ENCODE data around the gene SNX30. TPM values are rescaled to one million over a fixed set of nuclear protein-coding genes. Genes with fewer than 3 reads are reported as not detected.
A peak's percentile ranks its signal among the peaks of the same experiment; 100 is the strongest.

SNX30 gene
- total RNA-seq, 1 experiment from 2014 or later, result 12.7 TPM

GRCh38 chr9:112717661-112718331 is 32.8 kb upstream of the SNX30 start, which contains the start of gene INIP:
TSS of gene INIP (minus strand) at chr9:112718117. CDS start at chr9:112716485, 1,632 bp downstream.
- peak; percentile 96 for DNase-seq (ENCODE audit: low read depth, low spot score)
- RAD21 ChIA-PET (ENCODE audit: low non-redundant PET in 1 of 2, low total read pairs in 2 of 2, uncharacterized antibody in 2 of 2, unreplicated experiment in 2 of 2), result interaction anchor here in 1 of 2 experiments (0.6 kb wide), 1 partner anchor 22 kb away, joined by 3 read pairs; no protein-coding TSS in a partner anchor
- H3K4me2 ChIP-seq (ENCODE audit: low read length), result peak within 1 kb of the TSS; percentile 81
- peak within 1 kb of the TSS; percentile 70 to 75 for H3K4me3 ChIP-seq (replicated peaks in 1 of 2; ENCODE audit: low read depth in 1 of 2, low read length in 2 of 2)
- no peaks in the 10 kb centered on the region for H3K9me3 ChIP-seq (ENCODE audit: control insufficient read depth in 1 of 2, insufficient read depth in 1 of 2, low read depth in 1 of 2, low read length in 2 of 2)
- peaks cover 2 to 10% of the 10 kb centered on the region in 2 experiments; a peak in 2 of 4 replicates for H3K4me1 ChIP-seq (ENCODE audit: control insufficient read depth in 1 of 2, insufficient read depth in 2 of 2, low read length in 2 of 2)
- no peaks in the 10 kb centered on the region for H4K20me1 ChIP-seq (ENCODE audit: insufficient read depth)
- peak within 1 kb of the TSS; percentile 71 for H3K9ac ChIP-seq (ENCODE audit: low read length)
- H3K79me2 ChIP-seq (ENCODE audit: insufficient read depth, low read length), result peaks cover 22% of the 10 kb centered on the region
- intact Hi-C loops (cut with micrococcal nuclease), result loop anchor here (2.0 to 10.0 kb wide), 3 partner anchors 33 to 233 kb away; partner anchors contain the start of genes KIAA1958 and SNX30
- no peaks in the 10 kb centered on the region for H3K9me2 ChIP-seq (ENCODE audit: insufficient read depth)
- peak within 1 kb of the TSS; percentile 89 for H2AFZ ChIP-seq (ENCODE audit: low read depth, low read length, poor library complexity, severe bottlenecking)
- CTCF ChIA-PET, result interaction anchor here (1.0 to 1.6 kb wide), 3 partner anchors 75 to 605 kb away, joined by 3 to 7 read pairs (median 6); no protein-coding TSS in a partner anchor
- H3K36me3 ChIP-seq (ENCODE audit: control insufficient read depth in 1 of 2, insufficient read depth in 2 of 2, low read length in 2 of 2), result peaks cover 0 to 3% of the 10 kb centered on the region in 2 experiments; a peak in 1 of 4 replicates
- peak within 1 kb of the TSS; percentile 55 for H3K27ac ChIP-seq (ENCODE audit: low read depth, low read length)
- TSS peak; percentile 90 for BruUV-seq (replicated peaks)
- POLR2A ChIA-PET, result interaction anchor here (0.6 to 1.5 kb wide), 11 partner anchors 10 to 598 kb away, joined by 3 to 11 read pairs (median 4); no protein-coding TSS in a partner anchor
- TF ChIP-seq POLR2AphosphoS5 (IDR thresholded peaks at IDR 0.05; ENCODE audit: low read depth, low read length), result peak; percentile 81
- TF ChIP-seq POLR2A (IDR thresholded peaks at IDR 0.05; ENCODE audit: borderline replicate concordance, extremely low read depth, insufficient read depth, insufficient read length), result peak; percentile 33
- TF ChIP-seq EZH2 (IDR thresholded peaks at IDR 0.05), result no peak
- TF ChIP-seq EGR1 (IDR thresholded peaks at IDR 0.05; ENCODE audit: low read depth), result peak; percentile 97
- no peak for TF ChIP-seq TCF7L2 (IDR thresholded peaks at IDR 0.05; ENCODE audit: borderline replicate concordance, extremely low read depth, insufficient read depth, insufficient read length)
- no peak for TF ChIP-seq ZNF274 (IDR thresholded peaks at IDR 0.05; ENCODE audit: low read depth, low read length)
- TF ChIP-seq SIN3A (IDR thresholded peaks at IDR 0.05; ENCODE audit: low read depth), result peak; percentile 95
- peak; percentile 4 for TF ChIP-seq YY1 (IDR thresholded peaks at IDR 0.05; ENCODE audit: extremely low read depth, insufficient replicate concordance, low read depth, low read length)
- TF ChIP-seq ELF1 (IDR thresholded peaks at IDR 0.05; ENCODE audit: borderline replicate concordance, low read depth), result peak; percentile 60; the same call in 1 of the 2 replicates
- TF ChIP-seq EZH2phosphoT487 (IDR thresholded peaks at IDR 0.05; ENCODE audit: borderline replicate concordance), result no peak
- TF ChIP-seq MAX (IDR thresholded peaks at IDR 0.05), result peak; percentile 65; the same call in 1 of the 2 replicates
- peak; percentile 81 for TF ChIP-seq SP1 (IDR thresholded peaks at IDR 0.05; ENCODE audit: low read depth)
- H3K27me3 ChIP-seq (ENCODE audit: insufficient read depth, low read length), result no peaks in the 10 kb centered on the region
- peak; percentile 90 for ATAC-seq
